B cell (primary cell): ENCODE measurements around the gene YARS1. TPM values are rescaled to one million over a fixed set of nuclear protein-coding genes. Genes with fewer than 3 reads are reported as not detected.

Experiments
- ATAC-seq: fragments of 200-7000 bp; cut with Tn5 transposase; one replicate; pipeline ENCODE4 v1.10.0; 2021; ENCODE audit warnings: low read depth, mild to moderate bottlenecking, moderate number of reproducible peaks, moderate library complexity
- CTCF ChIA-PET: fragments of 350-600 bp; sonication (Branson Sonifier 250); formaldehyde crosslinking; loops from one replicate; lab custom pipeline; 2021; ENCODE audit warnings: antibody characterized with exemption, inconsistent platforms; lab: Charles Lee
- POLR2A ChIA-PET: fragments of 350-600 bp; sonication (Branson Sonifier 250); formaldehyde crosslinking; loops from one replicate; lab custom pipeline; 2021; ENCODE audit warnings: antibody characterized with exemption; lab: Charles Lee
- DNase-seq: peaks from one replicate; pipeline ENCODE4 v3.0.0; 2013
- H2AFZ ChIP-seq: 2 replicates; pipeline ENCODE4 v1.6.1; 2012; ENCODE audit warnings: mild to moderate bottlenecking, low read depth, low read length; ENCODE audit not compliant: insufficient read depth, poor library complexity, severe bottlenecking
- H3K27ac ChIP-seq, 2 donors: 1 replicate in 1 of 2; 2 replicates in 1 of 2; pipeline ENCODE4 v1.5.1; 2012 to 2013; ENCODE audit warnings: low read length in 2 of 2, mild to moderate bottlenecking in 2 of 2, moderate library complexity in 1 of 2
- H3K27me3 ChIP-seq, 4 experiments: fragments of 200-600 bp in 1 of 4; sonication (generic) in 1 of 4; replicated peaks in 1 of 4; 1 replicate in 2 of 4; 2 replicates in 2 of 4; pipeline versions ENCODE4 v1.6.1 to v1.7.0; 2013 to 2016; ENCODE audit warnings: low read length in 3 of 4, mild to moderate bottlenecking in 2 of 4, mixed read lengths in 1 of 4, moderate library complexity in 1 of 4; ENCODE audit not compliant: insufficient read depth in 4 of 4, control insufficient read depth in 3 of 4; ENCODE audit errors: control extremely low read depth in 1 of 4
- H3K36me3 ChIP-seq, 2 experiments: replicated peaks in 1 of 2; 1 replicate in 1 of 2; 2 replicates in 1 of 2; pipeline versions ENCODE4 v1.6.1 to v1.7.1; 2013; ENCODE audit warnings: low read length in 1 of 2; ENCODE audit not compliant: insufficient read depth in 2 of 2, control insufficient read depth in 1 of 2; ENCODE audit errors: control extremely low read depth in 1 of 2, extremely low read depth in 1 of 2
- H3K4me1 ChIP-seq, 2 donors: fragments of 200-600 bp in 1 of 2; sonication (generic) in 1 of 2; 1 replicate in 1 of 2; 2 replicates in 1 of 2; pipeline versions ENCODE4 v1.5.1 to v1.6.1; 2013 to 2017; ENCODE audit warnings: low read length in 2 of 2; ENCODE audit not compliant: control insufficient read depth in 2 of 2, insufficient read depth in 2 of 2
- H3K4me2 ChIP-seq: replicated peaks from 2 replicates; pipeline ENCODE3; 2012; ENCODE audit warnings: mild to moderate bottlenecking, low read depth, low read length; ENCODE audit not compliant: poor library complexity, severe bottlenecking
- H3K4me3 ChIP-seq, 5 experiments: fragments of 200-600 bp in 1 of 5; sonication (generic) in 1 of 5; 1 replicate in 3 of 5; 2 replicates in 2 of 5; pipeline versions ENCODE4 v1.5.1 to v1.7.0; 2011 to 2016; ENCODE audit warnings: low read length in 4 of 5, mild to moderate bottlenecking in 4 of 5, low read depth in 2 of 5, control low read depth in 1 of 5, moderate library complexity in 1 of 5; ENCODE audit not compliant: insufficient read depth in 1 of 5; ENCODE audit errors: control extremely low read depth in 1 of 5, extremely low read depth in 1 of 5
- H3K79me2 ChIP-seq: fragments of 200-600 bp; sonication (generic); one replicate; pipeline ENCODE4 v1.6.0; 2016; ENCODE audit warnings: low read length; ENCODE audit not compliant: control insufficient read depth, insufficient read depth
- H3K9ac ChIP-seq: fragments of 200-600 bp; sonication (generic); 2 replicates; pipeline ENCODE4 v1.6.1; 2017; ENCODE audit warnings: mild to moderate bottlenecking, low read length, moderate library complexity
- H3K9me3 ChIP-seq, 3 donors: one replicate each; pipeline versions ENCODE4 v1.6.1 to v1.7.1; 2013; ENCODE audit warnings: low read length in 2 of 3; ENCODE audit not compliant: control insufficient read depth in 2 of 3, insufficient read depth in 1 of 3; ENCODE audit errors: control extremely low read depth in 1 of 3
- H4K20me1 ChIP-seq: 2 replicates; pipeline ENCODE4 v1.6.0; 2012; ENCODE audit warnings: mild to moderate bottlenecking, low read length; ENCODE audit not compliant: insufficient read depth, control insufficient read depth, poor library complexity, severe bottlenecking
- H3K27ac Mint-ChIP-seq: one replicate; pipeline ENCODE4 v1.8.0; 2021; ENCODE audit warnings: mixed read lengths
- H3K27me3 Mint-ChIP-seq: one replicate; pipeline ENCODE4 v1.8.0; 2021; ENCODE audit warnings: mixed read lengths
- H3K4me1 Mint-ChIP-seq: one replicate; pipeline ENCODE4 v1.8.0; 2021; ENCODE audit warnings: mixed read lengths
- H3K4me3 Mint-ChIP-seq: one replicate; pipeline ENCODE4 v1.8.0; 2021; ENCODE audit warnings: mixed read lengths
- H3K9me3 Mint-ChIP-seq: one replicate; pipeline ENCODE4 v1.8.0; 2022; ENCODE audit warnings: mixed read lengths; ENCODE audit not compliant: insufficient read depth
- CTCF ChIP-seq: fragments of 200-600 bp; IDR thresholded peaks from one replicate; pipeline ENCODE4 v1.8.0; 2022; ENCODE audit warnings: antibody characterized with exemption, mild to moderate bottlenecking
- EZH2 ChIP-seq: IDR thresholded peaks from 2 replicates; pipeline ENCODE4 v1.6.1; 2012; ENCODE audit warnings: borderline replicate concordance, low read depth, mild to moderate bottlenecking, moderate library complexity, low read length; ENCODE audit not compliant: insufficient read depth, poor library complexity, severe bottlenecking
- WGBS: methylation state at CpG from one replicate; pipeline ENCODE4 v1.1.5; 2013; ENCODE audit warnings: missing lambda C conversion rate; ENCODE audit not compliant: insufficient coverage; 5-methylcytosine and 5-hydroxymethylcytosine counted together
- intact Hi-C: fragments of 100-400 bp; cut with micrococcal nuclease; formaldehyde crosslinking; loops from one replicate; pipeline ENCODE4 v1.10.0; 2022
- polyA plus RNA-seq: library from polyadenylated mRNA; depleted of rRNA; stranded (reverse); fragments of >200 nt; gene quantifications from 2 replicates; pipeline ENCODE4 v1.2.3, GENCODE V29; 2012
- total RNA-seq, 2 donors: library from RNA; stranded (reverse); fragments of 120-200 nt in 1 of 2; gene quantifications; 1 replicate in 1 of 2; 2 replicates in 1 of 2; pipeline versions ENCODE4 v1.2.3 to v1.2.4, GENCODE V29; 2013 to 2022

YARS1 gene
- total and polyA plus RNA-seq, 2 donors (not counting 1 experiment from before 2014, with no cell fraction given), result 33.0 to 73.2 TPM

DNA sequence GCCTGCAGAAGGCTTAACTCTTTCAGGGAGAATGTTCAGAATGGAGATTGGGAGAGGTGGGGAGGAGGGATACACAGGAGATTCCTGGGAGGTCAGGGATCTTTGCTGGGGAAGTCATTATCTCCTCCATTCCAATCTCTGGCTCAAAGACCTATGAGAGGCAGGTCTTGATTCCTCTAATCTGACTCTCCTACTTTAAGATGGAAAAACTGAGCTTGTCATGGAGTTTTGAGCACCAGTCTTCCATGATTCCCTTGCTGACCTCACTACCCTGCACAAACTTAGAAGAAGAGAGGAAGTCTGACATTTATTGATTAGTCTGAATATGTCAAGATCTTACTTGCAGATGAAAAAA, 73.1 kb downstream of the YARS1 start:
- Histone ChIP-seq H3K4me1 (peaks cover 10 to 18% of the 10 kb centered on the region in 2 donors), H3K9me3 (peaks cover 0 to 17% (median 0%) of the 10 kb centered on the region in 3 donors), H3K36me3 (no peaks in the 10 kb centered on the region), H3K9ac (no peak overlapping the region), H2AFZ (no peak overlapping the region), H3K27me3 (peaks cover 0 to 34% (median 20%) of the 10 kb centered on the region in 4 experiments), H3K27ac (no peak overlapping the region), H3K4me2 (no peak overlapping the region), H3K79me2 (no peaks in the 10 kb centered on the region), H4K20me1 (no peaks in the 10 kb centered on the region), H3K4me3 (no peak overlapping the region)
- Mint-ChIP-seq H3K9me3 (no peaks in the 10 kb centered on the region), H3K4me1 (peaks cover 2% of the 10 kb centered on the region), H3K4me3 (no peak overlapping the region), H3K27me3 (peaks cover 24% of the 10 kb centered on the region), H3K27ac (no peak overlapping the region)
- ChIA-PET CTCF (no interaction called here), POLR2A (no interaction called here)
- intact Hi-C loops, result no loop called here
- no peak for TF ChIP-seq CTCF
- TF ChIP-seq EZH2, result no peak
- no peak for ATAC-seq
- DNase-seq, result no peak

- H4K20me1 ChIP-seq, result no peaks in the 10 kb centered on the region
- DNase-seq, result no peak
- TF ChIP-seq EZH2 (no peak), CTCF (no peak)
- no peak overlapping the region for H3K4me3 ChIP-seq
- intact Hi-C loops, result no loop called here
- H3K4me2 ChIP-seq, result no peak overlapping the region
- H3K4me1 ChIP-seq, result peaks cover 10 to 18% of the 10 kb centered on the region in 2 donors
- H3K9ac ChIP-seq, result no peak overlapping the region
- POLR2A ChIA-PET, result no interaction called here
- H3K79me2 ChIP-seq, result no peaks in the 10 kb centered on the region
- H3K9me3 ChIP-seq, result peaks cover 0 to 17% (median 0%) of the 10 kb centered on the region in 3 donors
- H3K27me3 ChIP-seq, result peaks cover 0 to 34% (median 20%) of the 10 kb centered on the region in 4 experiments
- WGBS, result 70% methylated on average over 2 of the region's 6 CpGs
- Mint-ChIP-seq H3K27me3 (peaks cover 24% of the 10 kb centered on the region), H3K4me1 (peaks cover 2% of the 10 kb centered on the region), H3K9me3 (no peaks in the 10 kb centered on the region), H3K4me3 (peak overlapping the region; percentile 69), H3K27ac (no peak overlapping the region)
- no peak overlapping the region for H2AFZ ChIP-seq
- no peaks in the 10 kb centered on the region for H3K36me3 ChIP-seq
- no peak for ATAC-seq
- no peak overlapping the region for H3K27ac ChIP-seq
- CTCF ChIA-PET, result no interaction called here
These were observed 73.6 kb downstream of the YARS1 start for GRCh38 chr1:32743380-32744070.
